H1 (cell line): ENCODE results near the gene CHODL. TPM values are rescaled to one million over a fixed set of nuclear protein-coding genes. Genes with fewer than 3 reads are reported as not detected.

Experiments
- polyA plus RNA-seq, 7 experiments: library from polyadenylated mRNA; depleted of rRNA in 3 of 7; stranded (reverse) in 5 of 7; unstranded in 2 of 7; fragments of >200 nt in 5 of 7; fragments of 200-250 nt in 2 of 7; gene quantifications; 1 replicate in 5 of 7; 2 replicates in 1 of 7; 4 replicates in 1 of 7; pipeline versions ENCODE4 v1.2.1 to v1.2.3, GENCODE V29; 2011 to 2013; ENCODE audit warnings: missing spikeins in 2 of 7, mixed read lengths in 2 of 7
- total RNA-seq: library from RNA; stranded (reverse); fragmentation: NEBNext Ultra II Directional; extraction: Animal tissue kit (Norgen Biotek cat#: 25700); gene quantifications from 2 replicates; pipeline ENCODE4 v1.2.1, GENCODE V29; 2021

CHODL gene
- total and polyA plus RNA-seq, 2 of the 8 experiments (the other 6 are each of a cell fraction or from before 2014, with no cell fraction given): 0.39 to 0.82 TPM

Other genes with a start within 250 kb of the CHODL start
- gene TMPRSS15, start 159.0 kb downstream of the CHODL start, total RNA-seq: not detected in 2 replicates
- not detected in 2 replicates for gene TMPRSS15, start 159.0 kb downstream of the CHODL start, polyA plus RNA-seq (2011; rRNA removed)